DMS114 treated with DMSO at 0.1 percent for 48 hours (cell line): ENCODE data around the gene ABCG2.
"Not testable (repeated sequence)": the region's sequence is repeated elsewhere in the genome, so short reads cannot be mapped to it uniquely, and the experiment has no call there.

ENCODE experiments used
- DNase-seq: peaks from one replicate; lab custom pipeline; 2025; ENCODE audit not compliant: unreplicated experiment; lab: John Stamatoyannopoulos, UW

Gene ABCG2

DNA sequence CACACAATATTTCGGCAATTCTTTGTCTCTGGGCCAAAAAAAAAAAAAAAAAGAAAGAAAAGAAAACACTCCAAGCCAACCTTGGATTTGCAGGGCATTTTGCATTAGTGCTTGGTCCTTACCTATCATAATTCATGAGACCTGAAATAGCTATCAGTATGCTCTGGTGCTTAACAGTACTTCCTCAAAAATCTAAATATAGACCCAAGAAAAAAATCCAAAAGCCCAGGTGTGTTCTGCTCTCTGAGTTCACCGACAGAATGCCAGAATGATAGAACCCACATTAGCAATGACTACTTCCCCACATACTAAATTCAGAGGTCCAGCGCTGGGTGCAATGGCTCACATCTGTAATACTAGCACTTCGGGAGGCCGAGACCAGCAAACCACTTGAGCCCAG lies 42.9 kb downstream of the ABCG2 start:
- DNase-seq: no peak

DNA sequence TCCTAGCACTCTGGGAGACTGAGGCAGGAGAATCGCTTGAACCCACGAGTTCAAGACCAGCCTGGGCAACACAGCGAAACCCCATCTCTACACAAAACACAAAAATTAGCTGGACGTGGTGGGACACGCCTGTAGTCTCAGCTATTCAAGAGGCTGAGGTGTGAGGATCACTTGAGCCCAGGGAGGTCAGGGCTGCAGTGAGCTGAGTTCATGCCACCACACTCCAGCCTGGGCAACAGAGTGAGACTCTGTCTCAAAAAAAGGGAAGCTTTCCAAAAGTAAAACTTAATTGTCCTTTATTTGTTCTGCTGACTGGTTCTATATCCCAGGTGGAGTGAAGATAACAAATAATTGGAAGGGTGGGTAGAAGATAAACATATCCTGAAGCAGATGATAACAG lies 45.6 kb downstream of the ABCG2 start:
- no peak for DNase-seq

DNA sequence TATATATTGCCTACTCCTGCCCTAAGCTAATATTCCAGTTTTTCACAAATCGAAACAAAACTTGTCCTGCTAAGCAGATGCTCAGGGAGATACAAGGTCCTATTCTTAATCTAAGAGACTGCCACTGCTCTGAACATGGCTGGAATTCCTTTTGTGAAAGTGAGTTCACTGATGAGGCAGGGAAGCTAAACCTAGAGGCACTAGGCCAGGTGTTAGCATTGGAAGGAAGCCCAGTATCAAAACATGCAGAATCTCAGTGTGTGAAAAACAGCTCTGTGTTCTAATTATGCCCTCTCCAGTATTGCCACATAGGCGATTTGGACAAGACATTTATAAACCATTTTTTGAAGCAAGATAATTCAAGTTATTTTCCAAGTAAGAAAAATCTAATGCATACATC lies 47.6 kb downstream of the ABCG2 start:
- no peak for DNase-seq

DNA sequence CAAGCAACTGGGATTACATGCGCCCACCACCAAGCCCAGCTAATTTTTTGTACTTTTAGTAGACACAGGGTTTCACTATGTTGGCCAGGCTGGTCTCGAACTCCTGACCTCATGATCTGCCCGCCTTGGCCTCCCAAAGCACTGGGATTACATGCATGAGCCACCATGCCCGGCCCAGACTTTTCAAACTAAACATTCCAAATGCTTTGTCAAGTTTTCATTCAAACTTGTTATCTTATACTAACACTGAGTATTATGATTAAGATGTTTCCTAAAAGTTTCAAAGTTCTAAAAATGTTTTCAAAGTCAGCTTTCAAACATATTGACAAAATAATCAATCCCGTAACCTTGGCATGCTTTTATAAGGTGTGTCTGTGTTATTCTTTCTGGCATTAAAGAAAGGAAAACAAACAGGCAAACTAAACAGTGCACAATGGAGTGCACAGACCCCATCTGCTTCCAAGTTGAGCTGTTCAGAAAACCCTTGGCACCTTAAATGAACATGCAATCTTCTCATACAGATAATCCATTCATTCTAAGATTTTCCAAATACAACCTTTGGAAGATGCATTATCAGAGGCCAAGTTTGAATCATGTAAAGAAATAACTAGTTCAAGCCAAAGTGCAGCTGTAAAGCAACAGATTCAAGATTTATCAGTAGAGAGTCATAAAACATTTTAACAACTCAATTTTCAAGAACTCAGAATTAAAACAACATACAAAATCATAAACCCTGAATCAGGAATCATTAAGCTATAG lies 49.1 kb downstream of the ABCG2 start:
- DNase-seq: no peak

DNA sequence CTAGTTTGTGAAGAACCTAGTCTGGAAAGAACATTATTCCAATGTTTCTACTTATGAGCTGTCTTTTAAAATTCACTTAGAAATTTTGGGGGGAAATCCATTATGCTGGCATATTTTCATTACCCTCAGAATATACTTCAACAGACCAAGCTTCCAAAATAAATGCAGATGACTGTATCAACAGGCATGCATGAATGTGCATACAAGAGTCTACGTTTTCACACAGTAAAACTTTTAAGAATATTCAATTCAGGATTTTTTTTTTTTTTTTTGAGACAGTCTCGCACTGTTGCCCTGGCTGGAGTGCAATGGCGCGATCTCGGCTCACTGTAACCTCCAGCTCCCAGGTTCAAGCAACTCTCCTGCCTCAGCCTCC lies 49.7 kb downstream of the ABCG2 start:
- DNase-seq: no peak

DNA sequence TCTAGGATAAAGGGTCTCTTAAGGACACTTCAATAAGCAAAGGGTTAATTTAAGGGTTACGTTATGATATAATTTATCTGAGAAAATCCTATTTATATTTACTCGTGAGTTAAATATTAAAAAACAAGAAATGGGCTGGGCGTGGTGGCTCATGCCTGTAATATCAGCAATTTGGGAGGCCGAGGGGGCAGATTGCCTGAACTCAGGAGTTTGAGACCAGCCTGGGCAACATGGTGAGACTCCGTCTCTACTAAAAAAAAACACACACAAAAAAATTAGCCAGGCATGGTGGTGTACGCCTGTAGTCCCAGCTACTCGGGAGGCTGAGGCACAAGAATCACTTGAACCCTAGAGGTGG lies 50.4 kb downstream of the ABCG2 start:
- not testable (repeated sequence) for DNase-seq

DNA sequence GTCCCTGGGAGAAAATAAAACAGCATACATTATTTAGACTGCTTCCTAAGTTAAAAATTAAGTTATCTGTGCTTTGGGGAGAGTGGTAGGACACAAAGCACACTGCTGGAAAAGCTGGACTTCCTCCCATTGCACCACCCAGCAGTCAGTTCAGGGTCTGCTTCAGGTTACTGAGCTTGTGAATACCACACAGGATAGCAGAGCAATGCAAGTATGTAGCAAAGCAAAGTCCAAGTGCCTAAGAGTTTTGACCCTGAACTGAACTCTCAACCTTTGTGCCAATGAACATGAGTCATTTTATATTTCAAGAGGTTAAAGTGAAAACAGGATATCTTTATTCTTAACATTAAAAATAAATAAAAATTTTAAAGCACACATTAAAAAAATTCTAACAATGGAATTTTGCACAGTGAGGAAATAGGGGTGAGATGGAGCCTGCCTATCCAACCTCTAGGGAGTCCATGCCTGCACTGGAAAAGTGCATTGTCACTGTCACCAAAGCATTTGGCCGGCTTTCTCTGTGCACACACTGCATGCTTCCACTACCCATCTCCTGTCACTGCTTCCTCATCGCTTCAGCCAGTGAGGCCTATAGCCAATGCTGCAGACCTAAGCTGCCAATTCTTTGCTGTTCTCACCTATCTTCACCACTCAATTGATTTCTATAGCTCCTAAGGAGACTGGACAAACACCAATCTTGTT lies 50.9 kb downstream of the ABCG2 start:
- DNase-seq: no peak

DNA sequence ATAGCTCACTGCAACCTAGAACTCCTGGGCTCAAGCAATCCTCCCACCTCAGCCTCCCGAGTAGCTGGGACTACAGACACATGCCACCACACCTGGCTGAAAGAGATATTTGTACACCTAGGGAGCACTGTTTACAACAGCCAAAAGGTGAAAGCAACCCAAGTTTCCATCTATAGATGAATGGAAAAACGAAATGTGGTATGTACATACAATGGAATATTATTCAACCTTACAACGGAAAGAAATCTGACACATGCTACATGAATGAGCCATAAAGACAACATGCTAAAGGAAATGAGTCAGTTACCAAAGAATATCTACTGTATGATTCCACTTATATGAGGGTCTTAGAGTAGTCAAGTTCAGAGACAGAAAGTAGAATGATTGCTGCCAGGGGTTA lies 52.2 kb downstream of the ABCG2 start:
- no peak for DNase-seq

DNA sequence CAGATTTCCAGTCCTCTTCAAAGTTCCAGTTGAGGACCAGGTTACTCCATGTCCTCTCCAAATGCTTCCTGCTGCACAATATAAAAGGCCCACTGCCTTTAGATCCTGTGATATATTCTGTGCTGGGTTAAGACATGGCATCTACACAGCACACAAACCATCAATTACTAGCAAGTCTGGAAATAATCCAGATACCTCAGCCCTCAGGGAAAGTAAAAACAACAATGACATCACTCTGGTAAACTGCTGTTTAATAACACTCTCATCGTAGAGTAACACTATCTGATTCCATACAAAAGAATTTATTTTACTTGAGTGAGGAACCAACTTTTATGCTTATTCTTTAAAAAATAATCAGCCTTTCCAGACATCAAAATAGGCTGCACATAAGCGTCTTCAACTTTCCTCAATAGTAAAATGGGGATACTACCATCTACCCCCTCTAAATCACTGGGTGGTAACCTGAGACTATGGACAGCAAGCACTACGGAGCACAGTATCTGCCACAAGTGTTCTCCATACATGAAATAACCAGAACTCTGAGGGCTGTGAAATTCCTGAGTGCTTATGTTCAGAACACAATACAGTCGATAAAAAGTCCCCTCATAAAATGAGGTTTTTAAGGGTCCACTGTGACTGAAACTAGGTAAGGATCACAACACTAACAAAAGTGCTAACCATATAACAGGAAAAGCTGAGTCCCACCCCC lies 53.4 kb downstream of the ABCG2 start:
- DNase-seq: no peak

DNA sequence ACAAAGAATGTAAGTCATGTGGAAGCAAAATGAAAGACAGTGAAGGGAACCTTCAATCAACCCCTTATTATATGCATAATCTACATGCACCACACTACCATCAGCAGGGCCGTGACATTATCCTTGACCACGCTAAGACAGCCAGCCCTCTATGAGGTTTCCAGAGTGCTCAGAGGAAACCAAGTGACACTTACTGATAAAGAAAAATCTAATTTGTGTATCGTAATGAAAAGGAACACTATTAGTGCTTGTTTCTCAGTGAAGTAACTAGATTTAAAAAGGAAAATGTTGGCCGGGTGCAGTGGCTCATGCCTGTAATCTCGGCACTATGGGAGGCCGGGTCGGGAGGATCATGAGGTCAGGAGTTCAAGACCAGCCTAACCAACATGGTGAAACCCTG lies 56.4 kb downstream of the ABCG2 start:
- no peak for DNase-seq

DNA sequence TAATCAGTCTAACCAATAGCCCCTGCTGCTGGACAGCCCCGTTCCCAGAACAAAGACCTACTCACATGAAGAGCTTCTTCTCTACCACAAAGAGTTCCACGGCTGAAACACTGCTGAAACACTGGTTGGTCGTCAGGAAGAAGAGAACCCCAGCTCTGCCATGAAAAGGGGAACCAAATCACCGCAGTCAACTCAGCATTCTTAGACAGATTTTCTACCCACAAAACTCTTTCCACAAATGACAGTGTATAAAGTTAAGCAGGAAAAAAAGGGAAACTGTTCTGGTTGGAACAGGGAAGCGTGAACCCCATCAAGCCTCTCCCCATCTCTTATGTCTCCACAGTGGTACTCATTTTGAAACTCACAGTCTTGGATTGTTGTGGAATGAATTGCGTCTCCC lies 57.3 kb downstream of the ABCG2 start:
- DNase-seq: no peak

DNA sequence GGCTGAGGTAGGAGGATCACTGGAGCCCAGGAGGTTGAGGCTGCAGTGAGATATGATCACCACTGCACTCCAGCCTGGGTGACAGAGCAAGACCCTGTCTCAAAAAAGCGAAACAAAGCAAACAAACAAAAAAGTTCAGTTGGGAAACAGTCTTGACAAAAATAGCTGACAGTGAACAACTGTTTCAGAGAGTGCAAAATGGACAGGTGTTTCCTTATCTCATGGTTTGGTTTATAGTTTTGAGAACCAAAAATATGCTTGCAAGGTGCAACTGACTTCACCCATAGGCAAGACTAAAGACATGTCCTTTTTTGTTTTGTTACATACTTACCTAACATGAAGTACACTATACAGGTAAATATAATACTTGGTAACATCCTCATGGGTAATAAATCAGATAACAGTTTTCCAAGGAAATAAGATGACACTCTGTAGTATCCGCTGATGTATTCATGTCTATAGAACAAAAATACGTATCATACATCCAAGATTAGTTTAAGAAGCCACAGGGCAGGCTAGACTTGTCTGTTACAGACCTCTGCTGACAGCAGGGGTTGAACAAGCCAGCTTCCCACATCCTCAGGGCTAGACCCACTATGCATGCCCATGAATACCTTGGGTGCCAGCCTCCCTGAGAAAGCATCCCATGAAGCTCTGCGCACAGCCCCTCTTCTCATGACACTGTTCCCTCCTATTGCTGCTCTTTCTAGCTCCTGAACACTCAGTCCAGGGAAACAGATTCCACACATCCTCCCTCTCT lies 59.3 kb downstream of the ABCG2 start:
- DNase-seq: no peak

DNA sequence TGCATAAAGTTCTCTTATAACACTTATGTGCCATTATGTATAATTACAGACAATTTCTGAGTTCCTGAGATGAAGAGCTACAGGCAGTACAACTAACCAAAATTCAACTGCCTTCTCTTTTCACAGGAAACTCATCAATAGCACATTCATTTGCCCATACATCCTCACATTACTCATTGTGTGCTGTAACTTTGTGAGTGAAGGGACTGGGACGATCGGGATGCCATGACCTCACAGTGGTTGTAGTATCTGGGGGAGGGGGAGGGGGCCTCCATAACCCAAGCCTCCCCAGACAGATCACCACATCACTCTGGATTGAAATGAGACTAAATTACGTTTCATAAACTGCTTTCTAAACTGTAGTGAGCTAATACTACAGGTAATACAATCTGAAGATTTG lies 60.7 kb downstream of the ABCG2 start:
- DNase-seq: no peak

DNA sequence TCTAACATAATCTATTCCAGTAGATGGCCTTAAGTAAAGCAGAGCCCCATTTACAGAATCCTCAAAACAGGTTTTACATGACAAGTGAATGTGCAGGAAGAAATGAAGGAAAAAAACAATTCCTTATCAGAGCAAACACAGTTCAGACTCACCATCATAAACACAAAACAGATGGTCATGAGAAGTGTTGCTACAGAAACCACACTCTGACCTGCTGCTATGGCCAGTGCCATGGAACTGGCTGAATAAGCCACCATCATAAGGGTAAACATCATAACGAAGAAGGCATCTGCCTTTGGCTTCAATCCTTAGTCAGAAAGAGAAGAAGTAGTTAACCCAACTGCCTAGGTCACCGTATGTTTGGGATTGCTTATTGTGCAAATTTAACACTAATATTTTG lies 61.1 kb downstream of the ABCG2 start:
- no peak for DNase-seq

DNA sequence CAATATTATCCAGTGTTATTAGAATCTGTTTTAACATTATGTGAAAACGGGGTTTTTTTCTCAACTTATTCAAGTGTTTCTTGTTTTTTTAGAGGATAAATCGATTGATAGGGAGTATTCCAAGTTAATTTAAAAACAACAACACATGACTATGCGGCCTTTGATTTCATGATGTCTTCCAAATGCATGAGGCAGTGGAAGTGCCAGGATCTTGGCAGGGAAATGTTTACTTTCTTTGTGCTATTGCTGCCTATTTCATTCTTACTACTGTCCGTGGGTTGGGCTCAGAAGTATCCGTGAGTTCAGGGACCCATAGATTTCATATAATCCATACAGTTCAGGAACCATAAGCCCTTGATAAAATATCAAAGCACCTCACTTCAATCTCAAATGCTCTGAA lies 64.6 kb downstream of the ABCG2 start:
- DNase-seq: no peak

DNA sequence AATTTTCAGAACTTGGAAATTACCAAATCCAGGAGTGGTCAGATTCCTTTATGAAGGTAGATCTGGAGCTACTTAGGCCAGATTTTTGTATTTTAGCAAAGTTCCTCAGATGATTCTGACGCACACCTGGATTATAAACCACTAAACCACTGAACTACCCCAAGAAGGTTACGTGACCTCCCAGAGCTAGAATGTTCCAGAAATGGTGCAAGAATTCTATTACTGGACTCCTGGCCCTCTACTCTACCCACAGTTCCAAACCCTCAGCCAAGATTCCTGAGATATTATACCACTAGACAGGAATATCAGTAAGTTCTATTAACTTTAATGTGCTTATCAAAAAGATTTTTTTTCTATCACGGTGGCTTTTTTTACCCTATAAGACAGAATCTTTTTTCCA lies 67.1 kb downstream of the ABCG2 start:
- no peak for DNase-seq

DNA sequence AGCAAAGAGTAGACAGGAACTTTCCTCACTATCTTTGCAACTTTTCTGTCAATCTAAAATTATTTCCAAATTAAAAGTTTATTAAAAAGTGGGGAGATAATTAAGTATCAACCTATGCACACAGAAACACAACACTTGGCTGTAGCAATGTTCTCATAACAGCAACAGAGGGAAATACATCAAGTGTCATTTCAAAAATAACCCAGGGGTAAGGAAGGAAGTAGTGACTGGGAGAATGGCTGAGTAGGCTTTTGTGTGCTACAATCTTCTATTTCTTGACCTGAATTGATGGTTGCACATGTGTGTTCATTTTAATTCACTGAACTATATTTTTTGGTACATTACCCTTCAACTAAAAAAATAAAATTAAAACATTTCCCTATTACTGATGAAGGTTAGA lies 67.5 kb downstream of the ABCG2 start:
- no peak for DNase-seq

DNA sequence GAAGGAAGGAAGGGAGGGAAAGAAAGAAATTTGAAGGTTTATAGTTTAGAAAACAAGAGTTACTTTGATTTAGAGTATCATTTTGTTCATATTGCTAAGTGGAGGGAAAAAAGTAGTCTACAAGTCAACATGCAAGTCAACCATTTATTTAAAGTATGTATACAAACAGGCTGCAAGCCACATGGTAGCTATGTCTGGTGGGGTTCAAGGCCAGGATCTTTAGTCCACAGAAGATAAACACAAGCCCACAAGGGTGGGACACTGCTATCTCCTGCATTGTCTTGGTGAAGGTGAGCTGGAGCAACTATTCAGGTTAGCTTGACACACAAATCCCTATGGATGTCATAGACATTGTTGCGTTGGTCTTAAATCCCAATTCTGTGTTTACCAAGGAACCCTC lies 71.4 kb downstream of the ABCG2 start:
- no peak for DNase-seq

DNA sequence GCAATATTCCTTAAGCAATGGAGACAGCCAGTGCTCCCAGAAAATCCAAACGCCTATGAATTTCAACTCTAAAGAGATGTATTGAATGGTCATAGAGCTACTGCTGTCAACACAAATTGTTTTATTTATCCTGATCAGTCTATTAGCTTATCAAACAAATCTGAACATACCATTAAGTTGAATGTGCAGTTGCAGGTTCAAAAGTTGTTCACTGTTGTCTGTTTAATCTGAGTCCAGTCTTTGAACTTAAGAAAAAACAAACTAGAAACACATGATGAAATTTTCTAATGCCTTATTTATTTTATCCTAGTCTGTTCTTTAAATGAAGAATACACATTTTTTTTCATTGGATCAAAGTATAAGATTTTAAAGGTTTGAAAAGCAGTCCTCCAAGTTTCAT lies 77.8 kb downstream of the ABCG2 start:
- DNase-seq: no peak

DNA sequence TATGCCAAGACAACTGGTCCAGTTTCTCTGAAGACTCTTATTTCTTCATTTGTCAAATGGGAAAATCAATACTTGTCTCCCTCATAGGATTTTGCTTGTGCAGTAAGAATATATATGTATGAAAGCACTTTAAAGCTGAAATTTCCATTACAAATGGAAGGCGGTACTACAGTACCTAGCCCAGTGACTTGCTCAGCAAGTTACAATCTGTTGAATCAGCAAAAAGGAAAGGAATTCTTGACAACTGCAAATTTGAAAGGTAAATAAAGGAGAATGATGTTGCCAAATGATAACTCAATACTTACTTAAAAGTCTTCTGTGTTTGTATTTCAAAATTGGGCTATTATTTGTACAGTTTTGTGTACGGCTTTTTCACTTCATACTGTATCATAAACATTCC lies 79.9 kb downstream of the ABCG2 start:
- DNase-seq: no peak

DNA sequence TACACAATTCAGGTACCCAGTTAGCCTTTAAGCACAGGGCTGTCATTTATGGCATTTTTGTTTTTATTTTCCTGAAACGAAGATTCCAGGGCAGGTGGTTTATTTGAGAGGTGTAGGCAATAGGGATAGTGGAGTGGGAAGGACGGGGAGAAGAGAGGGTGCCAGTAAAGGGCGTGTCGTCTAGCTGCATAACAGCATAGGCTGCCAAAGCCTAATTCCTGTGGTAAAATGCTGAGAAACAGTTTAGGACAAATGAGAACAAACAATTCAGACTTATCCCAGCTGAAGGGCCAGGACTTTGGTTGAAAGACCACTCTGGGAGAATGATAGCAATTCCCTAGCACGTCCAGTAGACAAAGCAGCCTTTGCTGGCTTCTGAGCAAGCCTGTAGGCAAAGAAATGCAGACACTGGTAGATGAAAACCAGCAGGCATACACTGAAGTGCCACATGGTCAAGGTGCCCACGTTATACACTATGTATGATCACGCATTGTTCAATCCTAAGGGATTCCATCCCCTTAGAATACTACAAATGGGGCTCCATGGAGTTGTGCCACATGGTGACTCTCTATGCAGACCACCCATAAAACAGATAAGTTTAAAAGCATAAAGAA lies 80.4 kb downstream of the ABCG2 start:
- DNase-seq: no peak
